Endometrium (tissue), 2 donors: ENCODE data around the gene OR4D1.

Experiments
- FAIRE-seq: peaks from 2 replicates; lab custom pipeline; 2012; peaks lifted over from hg19 to GRCh38; lab: Jason Lieb, UNC
- donor health status: control.
- donor health status: control.

The OR4D1 gene

GRCh38 chr17:58193641-58194255, 45.6 kb downstream of the OR4D1 start:
- FAIRE-seq, result no peak

- no peak for FAIRE-seq
These were observed 47.4 kb downstream of the OR4D1 start for GRCh38 chr17:58195518-58196123.

- no peak for FAIRE-seq
These were observed 48.4 kb downstream of the OR4D1 start for GRCh38 chr17:58196610-58197009.

GRCh38 chr17:58200024-58200633, 51.9 kb downstream of the OR4D1 start:
- no peak for FAIRE-seq

- FAIRE-seq, result no peak
These were observed 54.7 kb downstream of the OR4D1 start for GRCh38 chr17:58202859-58203258.

- FAIRE-seq, result no peak
These were observed 56.6 kb downstream of the OR4D1 start for GRCh38 chr17:58204796-58205195.

GRCh38 chr17:58205936-58206335, 57.8 kb downstream of the OR4D1 start:
- no peak for FAIRE-seq

- FAIRE-seq, result no peak
These were observed 59.3 kb downstream of the OR4D1 start for GRCh38 chr17:58207451-58207850.

- FAIRE-seq, result no peak
These were observed 60.2 kb downstream of the OR4D1 start for GRCh38 chr17:58208344-58208743.
